ENCODE measurements around the gene C5orf46. TPM values are rescaled to one million over a fixed set of nuclear protein-coding genes. Genes with fewer than 3 reads are reported as not detected.

Gene C5orf46
- total and polyA plus RNA-seq, 2 of the 4 experiments (the other 2 are of a cell fraction): 1.3 TPM; not detected in 1

Other genes with a start within 250 kb of the C5orf46 start
- gene JAKMIP2, start 123.8 kb downstream of the C5orf46 start, total RNA-seq (2012; rRNA removed): under 0.01 TPM in 1 of 2 replicates, not detected in the other
- not detected in 2 replicates for gene JAKMIP2, start 123.8 kb downstream of the C5orf46 start, polyA plus RNA-seq (2012; rRNA removed)
- gene SPINK1, start 74.9 kb downstream of the C5orf46 start, total RNA-seq (2012; rRNA removed): not detected in 2 replicates
- gene SPINK1, start 74.9 kb downstream of the C5orf46 start, polyA plus RNA-seq (2012; rRNA removed): not detected in 2 replicates
- gene SCGB3A2, start 27.8 kb downstream of the C5orf46 start, total RNA-seq (2012; rRNA removed): not detected in 2 replicates
- gene SCGB3A2, start 27.8 kb downstream of the C5orf46 start, polyA plus RNA-seq (2012; rRNA removed): not detected in 2 replicates
- gene SPINK5, start 157.4 kb upstream of the C5orf46 start, total RNA-seq (2012; rRNA removed): not detected in 2 replicates
- not detected in 2 replicates for gene SPINK5, start 157.4 kb upstream of the C5orf46 start, polyA plus RNA-seq (2012; rRNA removed)

All from IMR-90 (cell line).